Natural killer cell (primary cell): ENCODE data around the gene SLC15A1. TPM values are rescaled to one million over a fixed set of nuclear protein-coding genes. Genes with fewer than 3 reads are reported as not detected.

Experiments
- ATAC-seq, 3 donors: fragments of 150-1000 bp in 2 of 3; fragments of 200-7000 bp in 1 of 3; cut with Tn5 transposase; 1 replicate in 1 of 3; 2 replicates in 2 of 3; pipeline ENCODE4 v1.10.0; 2021; ENCODE audit warnings: mild to moderate bottlenecking in 2 of 3, moderate library complexity in 2 of 3
- DNase-seq, 2 donors: peaks; one replicate each; pipeline versions ENCODE4 v3.0.0 to v3.0.0-alpha.2; 2013 to 2021; ENCODE audit warnings: mixed read lengths in 1 of 2
- H3K27ac ChIP-seq: one replicate; pipeline ENCODE4 v1.5.1; 2013; ENCODE audit warnings: mild to moderate bottlenecking, low read length
- H3K27me3 ChIP-seq: one replicate; pipeline ENCODE4 v1.6.1; 2013; ENCODE audit warnings: low read length; ENCODE audit not compliant: control insufficient read depth, insufficient read depth
- H3K36me3 ChIP-seq: one replicate; pipeline ENCODE4 v1.6.1; 2013; ENCODE audit warnings: low read length; ENCODE audit not compliant: control insufficient read depth, insufficient read depth
- H3K4me1 ChIP-seq: one replicate; pipeline ENCODE4 v1.6.1; 2013; ENCODE audit warnings: low read length; ENCODE audit not compliant: control insufficient read depth, insufficient read depth
- H3K4me3 ChIP-seq: one replicate; pipeline ENCODE4 v1.5.1; 2013; ENCODE audit warnings: low read length
- H3K9me3 ChIP-seq: one replicate; pipeline ENCODE4 v1.6.1; 2013; ENCODE audit warnings: low read length; ENCODE audit not compliant: control insufficient read depth, insufficient read depth
- H3K27ac Mint-ChIP-seq, 2 donors: one replicate each; pipeline ENCODE4 v1.8.0; 2022; ENCODE audit warnings: mild to moderate bottlenecking in 2 of 2, mixed read lengths in 2 of 2, moderate library complexity in 1 of 2
- H3K27me3 Mint-ChIP-seq, 2 donors: one replicate each; pipeline ENCODE4 v1.8.0; 2022; ENCODE audit warnings: low read depth in 2 of 2, mixed read lengths in 2 of 2
- H3K36me3 Mint-ChIP-seq: one replicate; pipeline ENCODE4 v1.8.0; 2022; ENCODE audit warnings: mixed read lengths
- H3K4me1 Mint-ChIP-seq, 2 donors: one replicate each; pipeline ENCODE4 v1.8.0; 2022; ENCODE audit warnings: mixed read lengths in 2 of 2
- H3K4me3 Mint-ChIP-seq: one replicate; pipeline ENCODE4 v1.8.0; 2022; ENCODE audit warnings: mild to moderate bottlenecking, moderate library complexity, mixed read lengths
- H3K9me3 Mint-ChIP-seq, 2 donors: one replicate each; pipeline ENCODE4 v1.8.0; 2022; ENCODE audit warnings: mixed read lengths in 2 of 2
- WGBS: methylation state at CpG from one replicate; pipeline ENCODE4 v1.1.7; 2013; ENCODE audit warnings: missing lambda C conversion rate; ENCODE audit not compliant: insufficient coverage; 5-methylcytosine and 5-hydroxymethylcytosine counted together
- intact Hi-C: fragments of 100-400 bp; cut with micrococcal nuclease; formaldehyde crosslinking; loops from one replicate; pipeline ENCODE4 v1.14.2; 2022
- total RNA-seq, 4 donors: library from RNA; stranded (reverse); fragments of 120-200 nt in 1 of 4; gene quantifications; one replicate each; pipeline versions ENCODE4 v1.2.3 to v1.2.4, GENCODE V29; 2013 to 2022
- TF ChIP-seq, protein P1 (sequence below): fragments of 200-600 bp; IDR thresholded peaks from one replicate; pipeline ENCODE4 v1.8.0; 2022; ENCODE audit warnings: antibody characterized with exemption

The SLC15A1 gene
- total RNA-seq, 3 donors from 2014 or later (not counting 1 experiment from before 2014, with no cell fraction given) = not detected

DNA sequence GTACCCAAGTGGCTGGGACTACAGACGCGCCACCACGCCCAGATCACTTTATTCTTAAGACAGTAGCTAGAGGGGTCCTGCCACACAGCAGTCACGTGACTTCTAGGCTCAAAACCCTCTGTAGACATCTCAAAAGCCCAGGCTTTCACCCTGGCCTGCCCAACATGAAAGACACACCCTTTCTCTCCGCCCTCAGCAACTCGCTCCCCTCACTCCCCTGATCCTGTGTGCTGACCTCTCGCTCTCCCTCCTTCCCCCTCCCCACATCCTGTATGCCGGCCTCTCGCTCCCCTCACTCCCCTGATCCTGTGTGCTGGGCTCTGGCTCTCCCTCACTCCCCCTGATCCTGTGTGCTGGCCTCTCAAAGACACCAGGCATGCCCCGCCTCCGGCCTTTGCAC, 77.4 kb downstream of the SLC15A1 start:
- Histone ChIP-seq H3K27ac (no peak overlapping the region), H3K27me3 (no peaks in the 10 kb centered on the region), H3K9me3 (no peaks in the 10 kb centered on the region), H3K4me3 (no peak overlapping the region), H3K4me1 (peaks cover 15% of the 10 kb centered on the region), H3K36me3 (no peaks in the 10 kb centered on the region)
- TF ChIP-seq, protein P1, sequence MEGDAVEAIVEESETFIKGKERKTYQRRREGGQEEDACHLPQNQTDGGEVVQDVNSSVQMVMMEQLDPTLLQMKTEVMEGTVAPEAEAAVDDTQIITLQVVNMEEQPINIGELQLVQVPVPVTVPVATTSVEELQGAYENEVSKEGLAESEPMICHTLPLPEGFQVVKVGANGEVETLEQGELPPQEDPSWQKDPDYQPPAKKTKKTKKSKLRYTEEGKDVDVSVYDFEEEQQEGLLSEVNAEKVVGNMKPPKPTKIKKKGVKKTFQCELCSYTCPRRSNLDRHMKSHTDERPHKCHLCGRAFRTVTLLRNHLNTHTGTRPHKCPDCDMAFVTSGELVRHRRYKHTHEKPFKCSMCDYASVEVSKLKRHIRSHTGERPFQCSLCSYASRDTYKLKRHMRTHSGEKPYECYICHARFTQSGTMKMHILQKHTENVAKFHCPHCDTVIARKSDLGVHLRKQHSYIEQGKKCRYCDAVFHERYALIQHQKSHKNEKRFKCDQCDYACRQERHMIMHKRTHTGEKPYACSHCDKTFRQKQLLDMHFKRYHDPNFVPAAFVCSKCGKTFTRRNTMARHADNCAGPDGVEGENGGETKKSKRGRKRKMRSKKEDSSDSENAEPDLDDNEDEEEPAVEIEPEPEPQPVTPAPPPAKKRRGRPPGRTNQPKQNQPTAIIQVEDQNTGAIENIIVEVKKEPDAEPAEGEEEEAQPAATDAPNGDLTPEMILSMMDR = no peak
- no peaks in the 10 kb centered on the region for H3K9me3 Mint-ChIP-seq
- WGBS = 75% methylated on average over 11 of the region's 11 CpGs
- no peak for DNase-seq
- H3K36me3 Mint-ChIP-seq = no peaks in the 10 kb centered on the region
- no peak overlapping the region for H3K4me3 Mint-ChIP-seq
- no peak overlapping the region for H3K27ac Mint-ChIP-seq
- intact Hi-C loops = loop anchor here (10.0 kb wide), 1 partner anchor 820 kb away; no protein-coding TSS in a partner anchor
- ATAC-seq = no peak
- peaks cover 3 to 7% of the 10 kb centered on the region in 2 donors for H3K27me3 Mint-ChIP-seq
- peaks cover 15% of the 10 kb centered on the region in 2 donors for H3K4me1 Mint-ChIP-seq

DNA sequence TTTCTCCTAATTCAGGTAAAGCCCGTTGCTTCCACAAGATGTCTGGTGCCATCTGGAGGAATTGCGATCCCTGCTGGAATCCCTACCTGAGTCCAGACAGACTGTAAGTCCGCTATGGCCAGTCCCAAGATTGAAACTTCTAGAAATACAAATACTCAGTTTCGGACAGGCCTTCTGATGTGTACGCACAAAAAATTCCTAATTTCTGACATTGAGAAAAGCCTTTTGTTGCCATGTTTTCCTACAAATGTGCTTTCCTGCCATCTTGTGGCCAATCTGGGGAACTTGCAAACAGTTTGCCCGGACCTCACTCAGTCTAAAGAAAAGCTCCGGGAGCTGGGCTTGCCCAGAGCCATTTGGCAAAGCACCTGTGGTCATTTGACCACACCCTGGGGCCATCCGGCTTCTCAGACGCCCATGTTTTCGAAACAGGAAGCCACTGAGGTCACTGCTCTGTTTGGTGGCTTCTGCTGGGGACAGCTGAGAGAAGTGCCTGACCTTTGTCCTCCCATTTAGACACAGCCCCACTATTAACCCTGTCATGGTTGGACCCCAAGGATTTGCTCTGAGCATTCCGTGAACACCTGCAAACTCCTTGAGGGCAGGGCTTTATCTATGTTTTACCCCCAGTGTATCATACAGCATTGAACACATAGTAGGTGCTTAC, 79.4 kb downstream of the SLC15A1 start:
- no peak overlapping the region for H3K27ac Mint-ChIP-seq
- intact Hi-C loops = loop anchor here (1.0 to 10.0 kb wide), 2 partner anchors 228 to 818 kb away; no protein-coding TSS in a partner anchor

DNA sequence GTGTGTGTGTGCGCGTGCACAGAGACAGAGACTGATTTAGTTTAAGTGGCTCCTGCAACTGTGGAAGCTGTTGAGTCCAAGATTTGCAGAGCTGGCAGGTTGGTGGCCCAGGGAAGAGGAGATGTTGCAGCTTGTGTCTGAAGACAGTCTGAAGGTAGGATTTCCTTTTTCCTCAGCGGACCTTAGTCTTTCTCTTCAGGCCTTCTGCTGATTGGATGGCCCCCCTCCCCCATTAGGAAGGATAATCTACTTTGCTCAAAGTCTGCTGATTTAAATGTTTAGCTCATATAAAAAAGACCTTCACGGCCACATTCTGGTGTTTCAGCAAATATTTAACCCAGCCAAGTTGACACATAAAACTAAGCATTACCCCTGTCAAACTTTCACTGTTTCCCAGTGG, 84.3 kb downstream of the SLC15A1 start:
- Mint-ChIP-seq H3K9me3 (no peaks in the 10 kb centered on the region), H3K27me3 (peaks cover 21 to 44% of the 10 kb centered on the region in 2 donors), H3K4me3 (no peak overlapping the region), H3K27ac (no peak overlapping the region), H3K4me1 (peaks cover 5% of the 10 kb centered on the region in 2 donors), H3K36me3 (no peaks in the 10 kb centered on the region)
- TF ChIP-seq, protein P1 = no peak
- DNase-seq (no peak), ATAC-seq (no peak)
- intact Hi-C loops = no loop called here
- Histone ChIP-seq H3K4me3 (no peak overlapping the region), H3K9me3 (no peaks in the 10 kb centered on the region), H3K27ac (no peak overlapping the region), H3K27me3 (no peaks in the 10 kb centered on the region), H3K4me1 (peaks cover 6% of the 10 kb centered on the region), H3K36me3 (no peaks in the 10 kb centered on the region)
- WGBS = 95% methylated on average over 4 of the region's 4 CpGs

More for the DNA sequence above, 79.4 kb downstream of the SLC15A1 start:
- Histone ChIP-seq H3K4me3 (no peak overlapping the region), H3K9me3 (no peaks in the 10 kb centered on the region), H3K27me3 (no peaks in the 10 kb centered on the region), H3K36me3 (no peaks in the 10 kb centered on the region), H3K4me1 (peaks cover 15% of the 10 kb centered on the region), H3K27ac (no peak overlapping the region)
- Mint-ChIP-seq H3K27me3 (peaks cover 11 to 20% of the 10 kb centered on the region in 2 donors), H3K9me3 (no peaks in the 10 kb centered on the region), H3K4me1 (peaks cover 15% of the 10 kb centered on the region in 2 donors), H3K4me3 (no peak overlapping the region), H3K36me3 (no peaks in the 10 kb centered on the region)
- ATAC-seq (peak; percentile 72 to 82 (median 80)), DNase-seq (peak; percentile 33 to 74)
- TF ChIP-seq, protein P1 = peak; percentile 70
- WGBS = 28% methylated on average over 11 of the region's 11 CpGs

DNA sequence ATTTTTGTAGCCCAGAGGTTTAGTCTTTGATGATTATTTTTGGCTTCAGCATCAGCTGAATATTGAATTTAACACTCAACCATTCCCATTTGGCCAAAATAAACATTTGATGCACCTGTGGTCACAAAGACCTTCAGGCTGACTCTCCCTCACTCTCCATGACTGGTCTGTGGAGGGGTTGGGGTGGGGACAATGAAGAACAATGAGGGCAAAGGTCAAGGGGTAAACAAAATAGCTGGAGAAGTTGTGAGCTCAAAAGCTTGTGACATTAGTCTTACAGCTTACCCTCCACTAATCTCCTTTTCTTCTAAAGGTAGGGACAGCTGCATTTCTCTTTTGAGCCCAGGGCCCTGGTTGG, 86.9 kb downstream of the SLC15A1 start:
- Histone ChIP-seq H3K36me3 (no peaks in the 10 kb centered on the region), H3K9me3 (no peaks in the 10 kb centered on the region), H3K4me3 (no peak overlapping the region), H3K27ac (no peak overlapping the region), H3K27me3 (no peaks in the 10 kb centered on the region), H3K4me1 (no peaks in the 10 kb centered on the region)
- ATAC-seq (no peak), DNase-seq (no peak)
- TF ChIP-seq, protein P1 = no peak
- Mint-ChIP-seq H3K36me3 (no peaks in the 10 kb centered on the region), H3K27ac (no peak overlapping the region), H3K4me1 (no peaks in the 10 kb centered on the region), H3K4me3 (no peak overlapping the region), H3K27me3 (peaks cover 26 to 39% of the 10 kb centered on the region in 2 donors), H3K9me3 (no peaks in the 10 kb centered on the region)
- intact Hi-C loops = no loop called here
